Globus pallidus (tissue), 1 donor: Measurements from ENCODE around the gene JMJD4.
A peak's percentile ranks its signal among the peaks of the same experiment; 100 is the strongest.
"Not testable (repeated sequence)": the region's sequence is repeated elsewhere in the genome, so short reads cannot be mapped to it uniquely, and the experiment has no call there.

Experiments
- DNase-seq: peaks from one replicate; pipeline ENCODE4 v3.0.0-alpha.2; 2015; ENCODE audit warnings: low spot score

The JMJD4 gene

DNA sequence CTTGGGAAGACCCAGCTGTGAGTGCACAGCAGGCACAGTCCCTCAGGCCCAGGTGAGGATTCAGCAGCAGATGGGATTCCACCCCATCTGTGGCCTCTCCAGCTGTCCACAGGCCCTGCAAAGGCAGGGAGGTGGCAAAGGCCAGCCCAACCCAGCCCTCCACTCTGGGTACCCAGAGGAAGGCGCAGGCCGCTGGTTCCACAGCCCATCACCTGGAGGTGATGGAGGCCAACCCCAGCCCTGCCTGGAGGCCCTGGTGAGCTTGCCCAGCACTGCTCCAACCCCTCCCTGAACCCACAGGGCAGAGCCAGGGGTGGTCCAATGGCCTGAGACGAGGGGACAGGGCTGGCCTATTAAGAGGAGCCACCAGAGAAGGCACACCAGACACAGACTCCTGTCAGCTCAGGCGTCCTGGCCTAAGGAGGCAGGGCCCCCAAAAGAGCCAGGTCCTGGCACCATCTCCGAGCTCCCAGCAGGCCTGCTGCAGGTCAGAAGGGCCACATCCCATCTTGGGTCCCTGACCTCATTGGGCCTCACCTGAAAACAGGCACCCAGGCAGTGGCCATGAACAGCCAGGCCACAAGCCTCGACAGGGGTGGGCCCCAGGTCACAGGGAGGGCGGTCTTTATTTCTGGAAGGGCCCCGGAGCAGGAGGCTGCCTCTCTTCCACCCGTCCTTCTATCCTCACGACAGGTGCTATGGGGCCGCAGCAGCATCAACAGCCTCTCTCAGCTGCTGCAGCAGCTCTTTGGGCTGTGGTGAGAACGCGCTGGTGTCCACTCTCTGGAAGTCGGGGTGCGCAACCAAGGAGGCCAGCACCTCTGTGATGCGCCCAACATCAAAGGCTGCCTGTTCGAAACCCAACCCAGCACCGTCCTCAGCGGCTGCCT lies 3.2 kb downstream of the JMJD4 start:
- no peak for DNase-seq

DNA sequence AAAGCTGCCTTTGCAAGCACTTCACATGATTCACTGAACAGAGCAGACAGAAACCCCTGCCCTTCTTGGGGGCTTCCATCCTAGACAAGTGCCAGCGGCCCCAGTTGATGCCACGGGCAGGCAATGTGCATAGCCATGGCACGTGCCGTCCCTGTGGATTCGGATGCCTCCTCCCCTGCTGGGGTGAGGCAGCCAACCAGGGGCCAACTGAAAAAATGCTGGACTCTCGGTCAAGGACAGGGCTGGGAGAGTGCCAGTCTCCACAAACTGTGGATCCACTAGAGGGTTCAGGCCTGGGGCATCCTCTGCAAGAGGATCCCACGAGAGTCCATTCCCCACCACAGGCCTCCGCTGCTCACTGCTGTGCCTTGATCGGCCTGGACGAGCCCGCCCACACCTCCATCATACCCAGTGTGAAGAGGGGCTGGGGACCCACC lies 3.8 kb downstream of the JMJD4 start:
- DNase-seq: no peak

DNA sequence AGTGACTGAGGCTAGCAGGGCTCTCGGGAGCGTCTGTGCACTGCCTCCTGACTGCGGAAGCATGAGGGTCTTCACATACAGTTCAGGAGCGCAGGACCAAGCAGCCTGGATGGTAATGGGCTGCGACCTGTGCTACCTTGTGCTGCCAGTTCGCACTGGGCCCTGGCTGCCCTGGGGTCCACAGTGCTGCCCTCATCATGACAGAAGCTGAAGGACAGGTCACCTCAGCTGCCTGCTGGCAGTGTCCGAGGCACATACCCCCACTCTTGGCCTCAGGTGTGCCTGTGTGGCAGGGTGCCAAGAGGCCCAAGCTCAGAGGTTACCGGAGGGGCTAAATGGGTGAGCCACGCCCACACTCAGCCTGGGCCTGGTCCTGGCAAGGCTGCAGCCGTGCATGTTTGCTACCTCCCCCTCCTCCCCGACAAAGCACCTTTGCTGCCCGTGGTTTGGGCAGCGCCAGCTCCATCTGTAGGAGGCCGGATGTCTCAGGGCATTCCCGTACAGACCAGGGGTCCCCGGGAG lies 4.4 kb downstream of the JMJD4 start:
- DNase-seq: no peak

DNA sequence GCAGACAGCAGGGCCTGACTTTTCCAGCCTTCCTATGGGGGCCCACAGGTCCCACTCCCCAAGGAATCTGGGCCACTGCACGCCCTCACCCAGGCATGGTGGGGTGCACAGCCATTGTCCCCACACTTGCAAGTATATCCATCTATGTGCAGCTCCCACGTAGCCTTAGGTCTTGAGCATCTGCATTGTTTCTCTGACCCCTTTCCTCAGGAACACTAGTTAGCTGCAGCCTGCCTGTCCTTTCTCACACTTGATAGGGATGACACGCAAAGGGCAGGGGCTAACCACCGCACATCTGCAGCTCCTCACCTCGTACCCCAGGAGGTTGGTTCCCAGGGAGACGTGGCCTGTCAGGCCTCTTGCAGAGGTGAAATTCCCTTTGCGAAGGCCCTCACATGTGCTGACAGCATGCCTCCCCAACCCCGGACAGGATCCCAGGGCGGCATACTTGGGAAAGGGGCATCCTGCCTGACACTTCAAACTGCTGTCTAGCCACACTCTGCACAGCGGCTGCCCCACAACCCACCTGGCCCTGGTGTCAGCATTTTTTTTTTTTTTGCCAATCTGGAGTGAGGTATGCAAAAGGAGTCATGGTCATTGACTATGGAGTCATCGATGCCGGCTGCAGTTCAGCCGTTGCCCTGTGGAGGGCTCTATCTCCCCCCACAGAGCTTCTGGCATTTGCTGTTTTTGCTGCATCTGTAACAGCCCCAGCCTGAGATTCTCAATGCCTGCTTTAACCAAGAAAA lies 5.0 kb downstream of the JMJD4 start:
- DNase-seq: peak; percentile 49

DNA sequence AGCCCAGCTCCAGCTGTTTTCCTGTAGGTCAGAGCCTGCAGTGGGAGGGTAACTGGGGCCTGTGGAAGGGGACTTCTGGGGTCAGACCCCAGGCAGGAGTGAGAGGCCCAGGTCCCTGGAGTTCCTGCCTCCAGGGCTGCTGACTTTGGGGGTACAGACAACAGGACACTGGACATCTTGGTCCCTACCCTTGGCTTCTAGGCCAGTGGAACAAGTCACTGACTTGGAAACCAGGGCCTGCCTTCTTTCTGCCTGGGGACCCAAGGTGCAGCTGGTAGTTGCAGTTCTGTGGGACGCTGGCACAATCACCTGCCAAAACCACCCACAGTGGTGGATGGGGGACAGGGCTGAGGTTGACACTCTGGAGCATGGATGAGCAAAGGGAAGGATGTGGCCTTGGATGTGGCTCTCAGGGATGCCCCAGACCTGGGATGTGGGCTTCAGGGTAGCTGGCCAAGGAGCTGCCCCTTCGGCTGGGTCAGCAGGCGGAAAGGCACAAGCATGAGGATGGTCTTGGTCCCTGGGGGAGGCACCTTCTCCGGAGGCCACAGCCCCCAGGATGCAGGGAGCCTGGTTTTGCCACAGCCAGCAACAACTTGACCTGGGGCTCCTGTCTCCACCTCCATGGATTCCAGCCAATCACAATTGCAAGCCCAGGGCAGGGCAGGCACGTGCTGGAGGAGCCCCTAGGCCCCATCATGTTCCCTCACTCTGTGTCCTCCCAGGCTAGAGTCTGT lies 5.8 kb downstream of the JMJD4 start:
- no peak for DNase-seq

DNA sequence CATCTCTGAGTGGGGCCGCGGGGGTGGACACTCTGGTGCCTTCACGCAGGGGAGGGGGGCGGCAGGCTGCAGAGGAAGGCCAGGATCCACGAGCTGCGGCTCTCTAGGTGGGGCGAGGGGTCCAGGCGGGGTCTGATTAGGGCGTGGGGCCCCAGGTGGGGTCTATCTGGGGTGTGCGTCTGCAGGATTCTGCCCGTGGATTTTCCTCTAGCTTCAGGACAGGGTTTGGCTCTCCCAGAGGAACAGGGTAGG lies 6.3 kb downstream of the JMJD4 start:
- no peak for DNase-seq

DNA sequence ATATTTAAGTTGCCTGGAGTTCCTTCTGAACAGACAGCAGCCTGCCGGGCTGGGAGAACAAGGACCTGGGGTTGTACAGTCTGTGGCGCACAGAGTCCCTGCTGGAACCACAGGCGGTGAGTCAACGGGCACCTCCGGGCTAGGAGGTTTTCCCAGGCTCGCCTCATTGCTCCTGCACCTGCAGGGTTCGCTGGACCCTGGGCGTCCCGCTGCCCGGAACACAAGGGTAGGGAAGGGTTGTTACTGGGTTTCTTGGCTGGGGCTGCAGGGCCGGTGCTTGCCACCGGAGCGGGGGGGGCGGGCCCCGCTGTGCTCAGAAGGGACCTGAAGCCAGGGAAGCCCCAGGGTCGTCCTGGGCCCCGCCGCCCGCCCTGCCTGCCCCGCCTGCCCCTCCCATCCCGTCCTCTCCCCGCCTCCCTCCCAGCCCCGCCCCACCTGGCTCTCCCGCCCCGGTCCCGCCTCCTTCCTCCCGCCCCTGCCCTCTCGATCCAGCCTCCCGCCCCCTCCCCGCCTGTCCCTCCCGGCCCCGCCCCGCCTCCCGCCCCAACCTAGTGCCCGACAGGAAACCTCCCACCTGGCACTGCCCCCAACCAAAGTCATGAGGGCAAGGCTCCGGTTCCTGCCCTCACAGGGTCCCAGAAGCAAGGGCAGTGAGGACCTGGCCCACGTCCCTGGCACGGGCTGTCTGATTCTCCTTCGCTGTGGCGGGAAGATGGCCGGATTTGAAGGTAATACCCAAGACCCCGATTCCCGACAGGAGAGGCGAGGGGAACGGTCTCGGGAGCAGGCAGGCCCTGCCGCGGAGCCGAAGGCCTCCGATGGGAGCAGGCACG lies 6.8 kb downstream of the JMJD4 start:
- no peak for DNase-seq

DNA sequence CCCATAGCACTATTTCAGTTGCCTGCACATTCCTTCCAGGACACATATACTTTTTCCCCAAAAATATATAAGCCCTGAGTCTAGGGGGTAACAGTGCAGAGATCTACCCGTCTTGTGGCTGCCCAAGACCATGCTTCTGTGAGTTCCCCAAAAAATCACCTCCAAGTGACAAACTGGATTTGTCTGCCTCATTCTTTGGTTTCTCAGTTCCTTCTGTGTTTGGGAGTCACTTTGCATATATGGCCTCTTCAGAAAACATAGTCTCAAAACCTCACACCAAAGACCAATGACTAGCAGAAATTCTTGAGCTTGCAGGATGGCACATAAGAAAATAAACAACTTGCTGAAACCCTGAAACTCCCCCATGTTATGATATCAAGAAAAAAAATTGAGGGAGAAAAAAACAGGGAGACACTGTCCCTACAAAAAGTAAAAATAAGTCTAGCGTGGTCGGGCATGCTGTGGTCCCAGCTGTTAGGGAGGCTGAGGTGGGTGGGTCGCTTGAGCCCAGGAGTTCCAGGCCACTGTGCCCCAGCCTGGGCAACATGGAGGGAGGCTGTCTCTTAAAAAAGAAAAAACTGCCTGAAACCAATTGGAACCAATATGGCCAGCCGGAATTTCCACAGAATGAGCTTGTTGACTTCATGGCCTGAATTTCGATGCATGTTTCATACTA lies 8.0 kb downstream of the JMJD4 start:
- DNase-seq: no peak

DNA sequence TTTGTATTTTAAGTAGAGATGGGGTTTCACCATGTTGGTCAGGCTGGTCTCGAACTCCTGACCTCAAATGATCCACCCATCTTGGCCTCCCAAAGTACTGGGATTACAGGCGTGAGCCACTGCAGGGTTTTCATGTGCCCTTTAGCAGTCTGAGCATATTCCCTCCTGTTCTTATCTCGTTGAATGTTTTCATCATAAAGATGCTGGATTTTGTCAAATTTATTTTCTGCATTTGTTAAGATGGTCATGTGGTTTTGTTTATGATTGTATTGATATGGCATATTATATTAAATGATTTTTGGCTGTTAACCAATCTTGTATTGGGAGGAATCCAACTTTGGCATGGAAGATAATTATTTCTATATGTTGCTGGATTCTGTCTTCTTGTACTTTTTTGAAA lies 8.8 kb downstream of the JMJD4 start:
- DNase-seq: no peak

DNA sequence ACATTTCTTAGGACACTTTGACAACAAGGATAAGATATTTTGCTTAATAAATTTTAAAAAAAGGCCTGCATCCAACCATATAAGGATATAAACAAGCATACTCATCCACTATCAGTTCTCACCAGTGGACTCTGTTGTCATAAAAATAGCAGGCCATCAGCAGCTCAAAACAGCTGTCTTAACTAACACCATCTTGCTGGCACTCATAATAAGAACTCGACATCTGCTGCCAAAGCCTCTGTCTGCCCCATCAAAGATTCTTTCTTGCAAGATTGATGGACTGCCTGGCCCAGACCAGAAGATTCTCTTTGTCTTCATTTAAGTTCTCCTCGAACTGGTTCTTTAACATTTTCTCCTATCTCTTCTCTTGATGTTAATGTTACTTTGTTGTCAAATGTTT lies 10.1 kb downstream of the JMJD4 start:
- DNase-seq: no peak

DNA sequence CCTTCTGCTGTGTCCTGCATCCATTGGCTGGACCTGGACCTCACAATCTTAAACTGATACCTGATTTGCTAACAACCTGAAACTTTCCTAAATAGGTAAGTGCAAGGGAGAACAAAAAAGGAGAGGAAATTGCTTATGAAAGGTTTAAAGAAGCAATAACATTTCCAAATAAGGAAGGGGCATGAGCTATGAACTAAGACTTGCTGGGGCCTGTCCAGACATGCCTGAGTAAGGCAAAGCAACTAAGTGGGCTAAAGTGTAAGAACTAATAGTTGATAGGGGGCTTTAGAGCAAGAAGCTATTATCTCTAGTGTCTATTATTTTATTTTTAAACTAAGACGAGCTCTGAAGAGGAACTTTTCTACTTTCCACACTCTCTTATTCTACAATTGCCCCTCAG lies 11.6 kb downstream of the JMJD4 start:
- DNase-seq: no peak

DNA sequence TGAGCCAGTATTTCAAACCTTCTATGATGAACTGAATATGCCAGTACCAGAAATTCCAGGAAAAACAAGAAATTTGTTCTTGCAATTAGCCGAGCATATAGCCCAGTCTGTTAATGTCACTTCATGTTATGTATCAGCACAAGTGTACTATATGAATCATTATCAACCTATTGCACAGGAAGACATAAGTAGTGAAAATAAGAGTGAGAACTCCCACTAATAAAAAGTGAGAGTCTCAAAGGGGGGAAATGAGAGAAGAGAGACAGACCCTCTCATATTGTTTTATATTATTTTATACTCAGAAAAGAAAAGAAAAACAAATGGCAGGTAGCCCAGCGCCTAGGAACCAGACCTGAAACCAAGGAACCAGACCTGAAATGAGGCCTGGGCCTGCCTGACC lies 16.2 kb downstream of the JMJD4 start:
- no peak for DNase-seq

DNA sequence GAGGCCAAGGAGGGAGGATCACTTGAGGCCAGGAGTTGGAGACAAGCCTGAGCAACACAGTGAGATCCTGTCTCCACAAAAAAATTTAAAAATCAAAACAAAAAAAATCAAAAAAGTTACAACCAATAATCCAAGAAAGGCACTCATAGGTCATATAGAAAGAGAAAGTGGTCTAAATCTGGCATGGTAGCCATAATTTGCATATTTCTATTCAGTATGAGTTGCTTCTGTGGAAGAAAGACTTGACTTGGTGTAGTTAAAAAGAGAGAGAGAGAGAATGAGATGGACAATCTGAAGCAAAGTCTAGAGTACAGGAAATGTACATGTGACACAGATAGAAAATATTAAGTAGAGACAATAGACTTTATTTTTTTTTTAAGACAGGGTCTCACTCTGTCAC lies 22.5 kb downstream of the JMJD4 start:
- no peak for DNase-seq

DNA sequence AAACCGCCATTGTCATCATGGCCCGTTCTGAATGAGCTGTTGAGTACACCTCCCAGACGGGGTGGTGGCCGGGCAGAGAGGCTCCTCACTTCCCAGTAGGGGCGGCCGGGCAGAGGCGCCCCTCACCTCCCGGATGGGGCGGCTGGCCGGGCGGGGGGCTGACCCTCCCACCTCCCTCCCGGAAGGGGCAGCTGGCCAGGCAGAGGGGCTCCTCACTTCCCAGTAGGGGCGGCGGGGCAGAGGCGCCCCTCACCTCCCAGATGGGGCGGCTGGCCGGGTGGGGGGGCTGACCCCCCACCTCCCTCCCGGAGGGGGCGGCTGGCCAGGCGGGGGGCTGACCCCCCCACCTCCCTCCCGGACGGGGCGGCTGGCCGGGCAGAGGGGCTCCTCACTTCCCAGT lies 24.6 kb downstream of the JMJD4 start:
- not testable (repeated sequence) for DNase-seq

DNA sequence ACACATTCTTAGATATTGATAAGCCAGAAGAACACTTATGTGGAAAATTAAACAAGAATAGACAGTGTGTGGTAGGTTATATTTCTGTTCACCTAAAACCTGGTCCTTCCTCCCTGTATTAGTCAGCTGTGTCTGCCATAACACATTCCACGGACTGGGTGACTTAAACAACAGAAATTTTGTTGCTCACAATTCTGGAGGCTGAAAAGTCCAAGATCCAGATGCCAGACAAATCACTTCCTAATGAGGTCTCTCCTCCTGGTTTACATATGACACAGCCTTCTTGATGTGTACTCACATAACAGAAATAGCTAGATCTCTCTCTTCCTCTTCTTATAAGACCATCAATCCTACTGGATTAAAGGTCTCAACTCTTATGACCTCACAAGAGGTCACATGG lies 25.7 kb downstream of the JMJD4 start:
- no peak for DNase-seq

DNA sequence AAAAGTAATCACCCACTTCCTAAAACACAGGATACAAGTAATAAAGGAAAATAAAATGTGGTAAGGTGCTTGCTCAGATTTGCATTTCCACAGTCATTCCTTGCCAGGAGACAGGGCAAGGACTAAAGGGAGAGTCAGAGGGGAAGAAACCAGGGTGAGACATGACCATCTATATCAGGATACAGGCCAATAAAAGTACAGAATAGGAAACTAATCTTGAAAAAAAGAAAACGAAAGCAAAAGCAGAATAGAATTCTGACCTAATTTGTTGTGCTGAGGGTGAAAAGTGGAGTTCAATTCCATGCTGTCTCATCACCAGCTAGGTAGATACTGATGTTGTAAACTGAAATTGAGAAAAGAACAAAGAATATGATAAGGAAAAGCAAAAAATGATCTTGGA lies 27.3 kb downstream of the JMJD4 start:
- no peak for DNase-seq

DNA sequence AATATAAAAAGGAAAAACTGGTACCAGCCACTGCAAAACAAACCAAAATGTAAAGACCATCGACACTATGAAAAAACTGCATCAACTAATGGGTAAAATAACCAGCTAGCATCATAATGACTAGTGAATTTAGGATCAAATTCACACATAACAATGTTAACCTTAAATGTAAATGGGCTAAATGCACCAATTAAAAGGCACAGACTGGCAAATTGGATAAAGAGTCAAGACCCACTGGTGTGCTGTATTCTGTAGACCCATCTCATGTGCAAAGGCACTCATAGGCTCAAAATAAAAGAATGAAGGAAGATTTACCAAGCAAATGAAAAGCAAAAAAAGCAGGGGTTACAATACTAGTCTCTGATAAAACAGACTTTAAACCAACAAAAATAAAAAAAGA lies 33.5 kb downstream of the JMJD4 start:
- DNase-seq: not testable (repeated sequence)

DNA sequence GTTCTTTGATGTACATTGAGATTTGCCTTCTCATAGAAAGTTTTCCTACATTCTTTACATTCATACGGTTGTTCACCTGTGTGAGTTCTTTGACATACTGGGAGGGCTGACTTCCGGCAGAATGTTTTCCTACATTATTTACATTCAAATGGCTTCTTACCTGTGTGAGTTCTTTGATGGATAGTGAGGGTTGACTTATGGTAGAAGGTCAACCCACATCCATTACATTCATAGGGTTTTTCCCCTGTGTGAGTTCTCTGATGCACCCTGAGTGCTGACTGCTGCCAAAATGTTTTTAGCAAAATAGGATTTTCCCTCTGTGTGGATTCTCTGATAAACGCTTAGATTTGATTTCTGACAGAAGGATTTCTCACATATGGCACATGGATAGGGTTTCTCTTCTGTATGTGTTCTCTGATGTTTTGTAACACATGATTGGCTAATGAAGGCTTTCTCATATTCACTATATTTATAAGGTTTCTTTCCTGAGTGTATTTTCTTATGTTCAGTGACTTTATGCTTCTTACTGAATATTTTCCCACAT lies 37.7 kb downstream of the JMJD4 start:
- no peak for DNase-seq

DNA sequence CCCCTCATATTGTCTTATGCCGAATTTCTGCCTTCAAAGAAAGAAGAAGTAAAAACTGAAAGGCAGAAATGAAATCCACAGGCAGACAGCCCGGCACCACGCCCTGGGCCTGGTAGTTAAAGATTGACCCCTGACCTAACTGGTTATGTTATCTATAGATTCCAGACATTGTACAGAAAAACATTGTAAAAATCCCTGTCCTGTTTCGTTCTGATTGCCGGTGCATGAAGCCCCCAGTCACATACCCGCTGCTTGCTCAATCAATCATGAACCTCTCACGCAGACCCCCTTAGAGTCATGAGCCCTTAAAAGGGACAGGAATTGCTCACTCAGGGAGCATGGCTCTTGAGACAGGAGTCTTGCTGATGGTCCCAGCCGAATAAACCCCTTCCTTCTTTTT lies 49.3 kb downstream of the JMJD4 start:
- no peak for DNase-seq
